H1 (cell line): Measurements from ENCODE around the gene ERAP2. TPM values are rescaled to one million over a fixed set of nuclear protein-coding genes. Genes with fewer than 3 reads are reported as not detected.

Experiments used
- CTCF ChIA-PET: fragments of 300-600 bp; sonication (Branson Sonifier 250); formaldehyde crosslinking; loops from one replicate; lab custom pipeline; 2021; ENCODE audit not compliant: partially characterized antibody; lab: Charles Lee
- POLR2A ChIA-PET: fragments of 300-600 bp; sonication (Branson Sonifier 250); formaldehyde crosslinking; loops from one replicate; lab custom pipeline; 2021; ENCODE audit warnings: inconsistent platforms; ENCODE audit not compliant: partially characterized antibody; lab: Charles Lee
- DNase-seq, 2 experiments: peaks; one replicate each; pipeline versions ENCODE4 v3.0.0 to v3.0.0-alpha.2; 2010 to 2022; ENCODE audit warnings: low spot score in 2 of 2, low read depth in 1 of 2, mixed read lengths in 1 of 2
- FAIRE-seq: peaks from 2 replicates; lab custom pipeline; 2011; peaks lifted over from hg19 to GRCh38; lab: Jason Lieb, UNC
- H2AFZ ChIP-seq: 2 replicates; pipeline ENCODE4 v1.8.1; 2012; ENCODE audit warnings: low read length, inconsistent platforms
- H2AK5ac ChIP-seq: 2 replicates; pipeline ENCODE4 v1.6.1; 2013; ENCODE audit warnings: low read depth, low read length
- H2BK120ac ChIP-seq: replicated peaks from 2 replicates; pipeline ENCODE3; 2013; ENCODE audit warnings: low read depth, low read length, inconsistent platforms
- H2BK12ac ChIP-seq: 2 replicates; pipeline ENCODE4 v1.6.1; 2013; ENCODE audit warnings: low read depth, low read length
- H2BK15ac ChIP-seq: 2 replicates; pipeline ENCODE4 v1.6.1; 2013; ENCODE audit warnings: low read length
- H2BK20ac ChIP-seq: 2 replicates; pipeline ENCODE4 v1.6.1; 2013; ENCODE audit warnings: low read length
- H2BK5ac ChIP-seq: 2 replicates; pipeline ENCODE4 v1.6.1; 2013; ENCODE audit warnings: low read depth, low read length
- H3K14ac ChIP-seq: 2 replicates; pipeline ENCODE4 v1.6.1; 2013; ENCODE audit warnings: inconsistent platforms; ENCODE audit not compliant: insufficient read length
- H3K18ac ChIP-seq: 2 replicates; pipeline ENCODE4 v1.6.1; 2013; ENCODE audit warnings: low read length; ENCODE audit errors: extremely low read depth
- H3K23ac ChIP-seq: 2 replicates; pipeline ENCODE4 v1.6.1; 2013; ENCODE audit warnings: inconsistent platforms; ENCODE audit not compliant: insufficient read length
- H3K23me2 ChIP-seq: 2 replicates; pipeline ENCODE4 v1.6.1; 2013; ENCODE audit warnings: low read depth, low read length
- H3K27ac ChIP-seq: 2 replicates; pipeline ENCODE4 v1.6.1; 2011; ENCODE audit warnings: low read depth, low read length, inconsistent platforms
- H3K27me3 ChIP-seq, 4 experiments: replicated peaks in 1 of 4; 1 replicate in 1 of 4; 2 replicates in 3 of 4; pipeline versions ENCODE4 v1.6.1 to v1.8.1; 2011 to 2013; ENCODE audit warnings: low read length in 3 of 4, mild to moderate bottlenecking in 3 of 4, inconsistent platforms in 2 of 4, mixed read lengths in 2 of 4, moderate library complexity in 1 of 4; ENCODE audit not compliant: control insufficient read depth in 3 of 4, insufficient read depth in 3 of 4; ENCODE audit errors: extremely low read depth in 1 of 4
- H3K36me3 ChIP-seq, 4 experiments: 2 replicates each; pipeline versions ENCODE4 v1.6.1 to v1.8.1; 2011 to 2013; ENCODE audit warnings: mild to moderate bottlenecking in 4 of 4, low read length in 3 of 4, moderate library complexity in 2 of 4, control low read depth in 1 of 4, inconsistent platforms in 1 of 4; ENCODE audit not compliant: insufficient read depth in 4 of 4, control insufficient read depth in 2 of 4
- H3K4ac ChIP-seq: replicated peaks from 2 replicates; pipeline ENCODE3; 2013; ENCODE audit warnings: low read length, low read depth, mixed read lengths, inconsistent platforms; ENCODE audit not compliant: insufficient read length
- H3K4me1 ChIP-seq, 4 experiments: replicated peaks in 1 of 4; 1 replicate in 1 of 4; 2 replicates in 3 of 4; pipeline versions ENCODE4 v1.6.1 to v1.8.1; 2011 to 2013; ENCODE audit warnings: low read length in 3 of 4, inconsistent platforms in 2 of 4, mixed read lengths in 1 of 4; ENCODE audit not compliant: insufficient read depth in 4 of 4, control insufficient read depth in 3 of 4
- H3K4me2 ChIP-seq, 2 experiments: 2 replicates each; pipeline versions ENCODE4 v1.6.1 to v1.8.1; 2011 to 2013; ENCODE audit warnings: low read depth in 2 of 2, low read length in 2 of 2, control low read depth in 1 of 2, inconsistent platforms in 1 of 2, mild to moderate bottlenecking in 1 of 2; ENCODE audit not compliant: insufficient read depth in 1 of 2
- H3K4me3 ChIP-seq, 4 experiments: fragments of 200-600, 300-600 bp in 1 of 4; sonication (generic), shearing (Covaris generic), sonication (Bioruptor Twin) in 1 of 4; 2 replicates each; pipeline versions ENCODE4 v1.5.1 to v1.8.1; 2011 to 2016; ENCODE audit warnings: low read length in 4 of 4, low read depth in 3 of 4, control low read depth in 2 of 4, inconsistent platforms in 2 of 4, mild to moderate bottlenecking in 2 of 4, mixed read lengths in 1 of 4, moderate library complexity in 1 of 4; ENCODE audit not compliant: insufficient read depth in 2 of 4; ENCODE audit errors: extremely low read depth in 1 of 4
- H3K56ac ChIP-seq: replicated peaks from 2 replicates; pipeline ENCODE3; 2013; ENCODE audit warnings: low read depth, mild to moderate bottlenecking, mixed read lengths, low read length, inconsistent platforms; ENCODE audit not compliant: insufficient read length
- H3K79me1 ChIP-seq: 2 replicates; pipeline ENCODE4 v1.6.1; 2013; ENCODE audit warnings: low read depth, low read length, control low read depth
- H3K79me2 ChIP-seq, 2 experiments: 2 replicates each; pipeline versions ENCODE4 v1.6.1 to v1.8.1; 2012 to 2013; ENCODE audit warnings: low read length in 2 of 2, mild to moderate bottlenecking in 2 of 2, inconsistent platforms in 1 of 2; ENCODE audit not compliant: insufficient read depth in 2 of 2, control insufficient read depth in 1 of 2
- H3K9ac ChIP-seq, 4 experiments: replicated peaks in 1 of 4; 1 replicate in 1 of 4; 2 replicates in 3 of 4; pipeline versions ENCODE4 v1.6.1 to v1.8.1; 2011 to 2013; ENCODE audit warnings: low read depth in 3 of 4, low read length in 3 of 4, control low read depth in 2 of 4, mild to moderate bottlenecking in 2 of 4, moderate library complexity in 2 of 4, inconsistent platforms in 1 of 4; ENCODE audit errors: extremely low read depth in 1 of 4
- H3K9me3 ChIP-seq, 2 experiments: 2 replicates each; pipeline versions ENCODE4 v1.6.1 to v1.8.1; 2012 to 2013; ENCODE audit warnings: mild to moderate bottlenecking in 2 of 2, moderate library complexity in 2 of 2, control low read depth in 1 of 2, inconsistent platforms in 1 of 2, low read depth in 1 of 2, low read length in 1 of 2, mixed read lengths in 1 of 2; ENCODE audit not compliant: insufficient read depth in 2 of 2
- H4K20me1 ChIP-seq, 2 experiments: replicated peaks in 1 of 2; 2 replicates each; pipeline versions ENCODE3 to v1.8.1; 2011 to 2013; ENCODE audit warnings: inconsistent platforms in 2 of 2, low read length in 2 of 2, mild to moderate bottlenecking in 1 of 2; ENCODE audit not compliant: insufficient read depth in 2 of 2, control insufficient read depth in 1 of 2
- H4K5ac ChIP-seq: 2 replicates; pipeline ENCODE4 v1.6.1; 2013; ENCODE audit warnings: low read length, low read depth, mixed read lengths, inconsistent platforms; ENCODE audit not compliant: insufficient read length
- H4K8ac ChIP-seq: 2 replicates; pipeline ENCODE4 v1.8.0; 2013; ENCODE audit warnings: mild to moderate bottlenecking, moderate library complexity, low read length, inconsistent platforms; ENCODE audit not compliant: insufficient read depth; ENCODE audit errors: extremely low read depth
- H4K91ac ChIP-seq: replicated peaks from 2 replicates; pipeline ENCODE3; 2013; ENCODE audit warnings: low read length, mixed read lengths, inconsistent platforms; ENCODE audit not compliant: insufficient read length
- CHD2 ChIP-seq: IDR thresholded peaks from 2 replicates; pipeline ENCODE4 v1.6.1; 2012; ENCODE audit warnings: low read length, improper control_type of control experiment
- EGR1 ChIP-seq: IDR thresholded peaks from 2 replicates; pipeline ENCODE4 v1.6.1; 2011; ENCODE audit warnings: low read depth, low read length, borderline replicate concordance
- GABPA ChIP-seq: IDR thresholded peaks from 2 replicates; pipeline ENCODE4 v1.6.1; 2011; ENCODE audit warnings: mild to moderate bottlenecking, low read length, moderate library complexity, borderline replicate concordance; ENCODE audit not compliant: insufficient read depth
- RBBP5 ChIP-seq: IDR thresholded peaks from 2 replicates; pipeline ENCODE4 v1.7.1; 2012; ENCODE audit warnings: low read depth, mild to moderate bottlenecking, inconsistent platforms, low read length, moderate library complexity, borderline replicate concordance
- RXRA ChIP-seq: IDR thresholded peaks from 2 replicates; pipeline ENCODE4 v1.6.1; 2011; ENCODE audit warnings: low read depth, mild to moderate bottlenecking, low read length, moderate library complexity; ENCODE audit not compliant: insufficient read depth
- SP4 ChIP-seq: IDR thresholded peaks from 2 replicates; pipeline ENCODE4 v1.6.1; 2012; ENCODE audit warnings: low read length, inconsistent platforms
- TEAD4 ChIP-seq: IDR thresholded peaks from 2 replicates; pipeline ENCODE4 v1.6.1; 2012; ENCODE audit warnings: low read depth, low read length, inconsistent platforms, mixed read lengths
- ZNF274 ChIP-seq: IDR thresholded peaks from 2 replicates; pipeline ENCODE4 v1.7.0; 2012; ENCODE audit warnings: low read length, borderline replicate concordance; ENCODE audit errors: extremely low read depth
- WGBS, 2 experiments: shearing (Covaris generic) in 1 of 2; methylation state at CpG; one replicate each; pipeline versions ENCODE4 v1.1.6 to v1.1.7; 2013 to 2015; ENCODE audit warnings: low lambda C conversion rate in 2 of 2, mixed read lengths in 2 of 2, inconsistent platforms in 1 of 2, low coverage in 1 of 2, missing lambda C conversion rate in 1 of 2; ENCODE audit not compliant: insufficient replicate concordance in 2 of 2, insufficient coverage in 1 of 2, insufficient read length in 1 of 2; ENCODE audit errors: extremely low coverage in 1 of 2, missing lambda C conversion rate in 1 of 2; 5-methylcytosine and 5-hydroxymethylcytosine counted together
- polyA plus RNA-seq, 7 experiments: library from polyadenylated mRNA; depleted of rRNA in 3 of 7; stranded (reverse) in 5 of 7; unstranded in 2 of 7; fragments of >200 nt in 5 of 7; fragments of 200-250 nt in 2 of 7; gene quantifications; 1 replicate in 5 of 7; 2 replicates in 1 of 7; 4 replicates in 1 of 7; pipeline versions ENCODE4 v1.2.1 to v1.2.3, GENCODE V29; 2011 to 2013; ENCODE audit warnings: missing spikeins in 2 of 7, mixed read lengths in 2 of 7
- total RNA-seq: library from RNA; stranded (reverse); fragmentation: NEBNext Ultra II Directional; extraction: Animal tissue kit (Norgen Biotek cat#: 25700); gene quantifications from 2 replicates; pipeline ENCODE4 v1.2.1, GENCODE V29; 2021

Gene ERAP2
- total and polyA plus RNA-seq, 2 of the 8 experiments (the other 6 are each of a cell fraction or from before 2014, with no cell fraction given): 0.14 TPM; not detected in 1

DNA sequence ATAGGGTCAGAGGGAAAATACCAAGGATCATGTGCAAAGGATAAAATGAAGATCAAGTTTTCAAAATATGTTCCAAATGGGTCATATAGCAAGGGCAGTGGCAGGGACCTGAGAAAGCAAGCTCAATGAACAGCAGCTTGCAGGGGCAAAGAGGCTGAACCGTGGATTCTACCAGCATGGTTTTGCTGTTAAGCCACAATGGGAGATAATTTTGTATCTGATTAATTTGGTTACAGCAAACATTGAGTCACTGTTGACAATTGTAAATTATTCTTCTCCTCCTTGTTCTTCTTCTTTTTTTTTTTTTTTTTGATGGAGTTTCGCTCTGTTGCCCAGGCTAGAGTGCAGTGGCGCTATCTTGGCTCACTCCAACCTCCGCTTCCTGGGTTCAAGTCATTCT lies 18.4 kb upstream of the ERAP2 start:
- H3K23me2 ChIP-seq: no peaks in the 10 kb centered on the region; the same call in 1 of the 2 replicates
- no peak overlapping the region for H2AK5ac ChIP-seq
- H3K4me2 ChIP-seq: no peak overlapping the region
- no peaks in the 10 kb centered on the region for H3K79me2 ChIP-seq
- no peak overlapping the region for H2BK12ac ChIP-seq
- no peak overlapping the region for H3K4ac ChIP-seq
- H3K27ac ChIP-seq: no peak overlapping the region
- no peak for FAIRE-seq
- H3K79me1 ChIP-seq: no peaks in the 10 kb centered on the region
- no peaks in the 10 kb centered on the region for H3K9me3 ChIP-seq
- H2BK5ac ChIP-seq: no peak overlapping the region
- no peak overlapping the region for H3K23ac ChIP-seq
- H3K4me3 ChIP-seq: no peak overlapping the region
- no peaks in the 10 kb centered on the region for H4K20me1 ChIP-seq
- H3K56ac ChIP-seq: no peak overlapping the region
- no peak overlapping the region for H2BK120ac ChIP-seq
- H3K4me1 ChIP-seq: no peaks in the 10 kb centered on the region
- H3K36me3 ChIP-seq: no peaks in the 10 kb centered on the region
- H2BK15ac ChIP-seq: no peak overlapping the region
- H2BK20ac ChIP-seq: no peak overlapping the region
- no peak overlapping the region for H4K91ac ChIP-seq
- DNase-seq: no peak
- ChIA-PET POLR2A (no interaction called here), CTCF (interaction anchor here (0.9 to 1.5 kb wide), 4 partner anchors 8 to 40 kb away, joined by 3 to 5 read pairs (median 3); no protein-coding TSS in a partner anchor)
- TF ChIP-seq RBBP5 (no peak), RXRA (no peak), GABPA (no peak), CHD2 (no peak), TEAD4 (no peak), ZNF274 (no peak), EGR1 (no peak), SP4 (no peak)
- H4K8ac ChIP-seq: no peak overlapping the region
- no peak overlapping the region for H3K9ac ChIP-seq
- H3K14ac ChIP-seq: no peak overlapping the region
- H2AFZ ChIP-seq: no peak overlapping the region
- H3K27me3 ChIP-seq: no peaks in the 10 kb centered on the region
- no peak overlapping the region for H3K18ac ChIP-seq
- WGBS, 2 experiments: 96% methylated on average over 2 of the region's 4 CpGs; no CpG with 5 or more reads in 1 of the 2 experiments
- no peak overlapping the region for H4K5ac ChIP-seq
